ENCODE measurements around the gene SPACA9. TPM values are rescaled to one million over a fixed set of nuclear protein-coding genes. Genes with fewer than 3 reads are reported as not detected.

Gene SPACA9
- total RNA-seq, 1 donor from 2014 or later: 8.3 TPM

- Mint-ChIP-seq H3K36me3 (peaks cover 4% of the 10 kb centered on the region), H3K27me3 (no peaks in the 10 kb centered on the region), H3K4me3 (no peak overlapping the region), H3K27ac (no peak overlapping the region), H3K4me1 (ENCODE audit: unreplicated experiment) (peaks cover 8% of the 10 kb centered on the region), H3K9me3 (no peaks in the 10 kb centered on the region)
- DNase-seq (ENCODE audit: extremely low spot score, unreplicated experiment): no peak
- TF ChIP-seq CTCF (conservative IDR thresholded peaks at IDR 0.05): no peak
Measured at GRCh38 chr9:132937463-132937901, 58.8 kb downstream of the SPACA9 start.

GRCh38 chr9:132939169-132939568, 60.5 kb downstream of the SPACA9 start:
- no peak overlapping the region for H3K27ac Mint-ChIP-seq
- no peak for TF ChIP-seq CTCF (conservative IDR thresholded peaks at IDR 0.05)
- no peaks in the 10 kb centered on the region for H3K36me3 Mint-ChIP-seq
- no peak overlapping the region for H3K4me3 Mint-ChIP-seq
- no peaks in the 10 kb centered on the region for H3K27me3 Mint-ChIP-seq
- DNase-seq (ENCODE audit: extremely low spot score, unreplicated experiment): no peak
- peaks cover 18% of the 10 kb centered on the region for H3K4me1 Mint-ChIP-seq (ENCODE audit: unreplicated experiment)
- no peaks in the 10 kb centered on the region for H3K9me3 Mint-ChIP-seq

Other genes with a start within 250 kb of the SPACA9 start
- gene DDX31, start 208.9 kb upstream of the SPACA9 start, total RNA-seq (ENCODE audit: low replicate concordance): 16.0 and 19.6 TPM in 2 replicates
- 23.7 and 25.9 TPM in 2 replicates for gene GTF3C4, start 208.4 kb upstream of the SPACA9 start, total RNA-seq (ENCODE audit: low replicate concordance)
- 4.6 and 5.5 TPM in 2 replicates for gene AK8, start 614 bp upstream of the SPACA9 start, total RNA-seq (ENCODE audit: low replicate concordance)
- gene TSC1, start 65.7 kb downstream of the SPACA9 start, total RNA-seq (ENCODE audit: low replicate concordance): 46.0 and 58.9 TPM in 2 replicates
- 0.45 TPM in 1 of 2 replicates, not detected in the other for gene GFI1B, start 99.8 kb downstream of the SPACA9 start, total RNA-seq (ENCODE audit: low replicate concordance)
- gene GTF3C5, start 152.1 kb downstream of the SPACA9 start, total RNA-seq (ENCODE audit: low replicate concordance): 64.3 and 83.6 TPM in 2 replicates
- gene CEL, start 183.1 kb downstream of the SPACA9 start, total RNA-seq (ENCODE audit: low replicate concordance): 4.5 and 4.9 TPM in 2 replicates
- 64.8 and 86.3 TPM in 2 replicates for gene RALGDS, start 242.3 kb downstream of the SPACA9 start, total RNA-seq (ENCODE audit: low replicate concordance)